GM18505 (cell line): ENCODE data around the gene ZFYVE28.

Source experiments
- ATAC-seq: cut with Tn5 transposase; IDR thresholded peaks from one replicate; pipeline ENCODE4 v1.9.1; 2021; ENCODE audit not compliant: unreplicated experiment
- POLR2A ChIP-seq: IDR thresholded peaks from 4 replicates; pipeline ENCODE4 v1.6.1; 2011; ENCODE audit warnings: borderline replicate concordance; ENCODE audit not compliant: insufficient read depth, insufficient read length; ENCODE audit errors: extremely low read depth

Gene ZFYVE28

GRCh38 chr4:2363056-2363721 is 55.3 kb downstream of the ZFYVE28 start:
- TF ChIP-seq POLR2A, result no peak
- ATAC-seq, result no peak

- ATAC-seq, result no peak
- no peak for TF ChIP-seq POLR2A
Observed at GRCh38 chr4:2362266-2363055, 56.0 kb downstream of the ZFYVE28 start.

GRCh38 chr4:2361366-2362265 is 56.8 kb downstream of the ZFYVE28 start:
- no peak for TF ChIP-seq POLR2A
- no peak for ATAC-seq

- TF ChIP-seq POLR2A, result no peak
- no peak for ATAC-seq
Observed at GRCh38 chr4:2360396-2360730, 58.1 kb downstream of the ZFYVE28 start.

GRCh38 chr4:2359591-2360395 is 58.7 kb downstream of the ZFYVE28 start:
- no peak for ATAC-seq
- no peak for TF ChIP-seq POLR2A

- TF ChIP-seq POLR2A, result no peak
- ATAC-seq, result no peak
Observed at GRCh38 chr4:2357821-2358745, 60.4 kb downstream of the ZFYVE28 start.

GRCh38 chr4:2356123-2357069 is 62.0 kb downstream of the ZFYVE28 start:
- TF ChIP-seq POLR2A, result no peak
- ATAC-seq, result no peak

- TF ChIP-seq POLR2A, result no peak
- ATAC-seq, result no peak
Observed at GRCh38 chr4:2354760-2355159, 63.7 kb downstream of the ZFYVE28 start.

GRCh38 chr4:2354118-2354517 is 64.3 kb downstream of the ZFYVE28 start:
- ATAC-seq, result no peak
- no peak for TF ChIP-seq POLR2A

- no peak for ATAC-seq
Observed at GRCh38 chr4:2353222-2354107, 65.0 kb downstream of the ZFYVE28 start.

GRCh38 chr4:2352729-2353221 is 65.7 kb downstream of the ZFYVE28 start:
- no peak for TF ChIP-seq POLR2A
- ATAC-seq, result no peak

More at GRCh38 chr4:2353222-2354107, 65.0 kb downstream of the ZFYVE28 start:
- no peak for TF ChIP-seq POLR2A
